PC-3 (cell line): ENCODE data around the gene ARHGAP12. TPM values are rescaled to one million over a fixed set of nuclear protein-coding genes. Genes with fewer than 3 reads are reported as not detected.

Source experiments
- ATAC-seq: fragments of 200-7000 bp; cut with Tn5 transposase; 2 replicates; pipeline ENCODE4 v1.9.1; 2020; ENCODE audit warnings: mild to moderate bottlenecking, moderate library complexity
- BruUV-seq: library from RNA; stranded (reverse); fragments of 400-500 nt; replicated peaks from 2 replicates; lab custom pipeline; 2021; lab: Mats Ljungman, UMichigan
- CTCF ChIA-PET: fragments of 300-600 bp; sonication (Branson Sonifier 250); formaldehyde crosslinking; loops from one replicate; lab custom pipeline; 2022; ENCODE audit warnings: antibody characterized with exemption; lab: Charles Lee
- POLR2A ChIA-PET: fragments of 300-600 bp; sonication (Branson Sonifier 250); formaldehyde crosslinking; loops from one replicate; lab custom pipeline; 2022; ENCODE audit warnings: antibody characterized with exemption; ENCODE audit not compliant: unreplicated experiment; lab: Charles Lee
- DNase-seq: peaks from one replicate; pipeline ENCODE4 v3.0.0-alpha.2; 2015
- H2AFZ ChIP-seq: fragments of 300-600 bp; sonication (generic); 2 replicates; pipeline ENCODE4 v1.6.0; 2016; ENCODE audit warnings: antibody characterized with exemption, low read length
- H3F3A ChIP-seq: fragments of 300-600 bp; sonication (generic); one replicate; pipeline ENCODE4 v1.6.0; 2017; ENCODE audit warnings: antibody characterized with exemption, low read length, control low read depth, mild to moderate bottlenecking; ENCODE audit not compliant: unreplicated experiment
- H3K27ac ChIP-seq: fragments of 300-600 bp; sonication (generic); 2 replicates; pipeline ENCODE4 v1.5.1; 2016; ENCODE audit warnings: mild to moderate bottlenecking, low read length
- H3K27me3 ChIP-seq: fragments of 300-600 bp; sonication (generic); 2 replicates; pipeline ENCODE4 v1.6.1; 2016; ENCODE audit warnings: low read length, mixed read lengths
- H3K36me3 ChIP-seq: fragments of 300-600 bp; sonication (generic); 2 replicates; pipeline ENCODE4 v1.6.1; 2016; ENCODE audit warnings: low read depth, mixed run types, low read length, mixed read lengths
- H3K4me1 ChIP-seq: fragments of 300-600 bp; sonication (generic); 2 replicates; pipeline ENCODE4 v1.5.1; 2016; ENCODE audit warnings: low read length; ENCODE audit not compliant: insufficient read depth
- H3K4me2 ChIP-seq: fragments of 300-600 bp; sonication (generic); 2 replicates; pipeline ENCODE4 v1.6.0; 2016; ENCODE audit warnings: low read length
- H3K4me3 ChIP-seq: fragments of 300-600 bp; sonication (generic); 2 replicates; pipeline ENCODE4 v1.5.1; 2016; ENCODE audit warnings: mild to moderate bottlenecking, low read length, mixed read lengths
- H3K79me2 ChIP-seq: fragments of 300-600 bp; sonication (generic); 2 replicates; pipeline ENCODE4 v1.6.1; 2017; ENCODE audit warnings: low read length, mixed read lengths
- H3K9ac ChIP-seq: fragments of 300-600 bp; sonication (generic); 2 replicates; pipeline ENCODE4 v1.6.0; 2016; ENCODE audit warnings: mild to moderate bottlenecking, low read length
- H3K9me2 ChIP-seq: fragments of 300-600 bp; sonication (generic); replicated peaks from 2 replicates; pipeline ENCODE4 v1.6.1; 2016; ENCODE audit warnings: mixed run types, low read length, mixed read lengths
- H3K9me3 ChIP-seq: fragments of 300-600 bp; sonication (generic); 2 replicates; pipeline ENCODE4 v1.6.1; 2016; ENCODE audit warnings: low read length, mixed read lengths
- H4K20me1 ChIP-seq: fragments of 300-600 bp; sonication (generic); 2 replicates; pipeline ENCODE4 v1.6.1; 2016; ENCODE audit warnings: low read length, mixed read lengths
- EZH2 ChIP-seq: fragments of 300-600 bp; sonication (generic); IDR thresholded peaks from one replicate; pipeline ENCODE4 v1.6.1; 2017; ENCODE audit warnings: antibody characterized with exemption, mild to moderate bottlenecking, low read length; ENCODE audit not compliant: unreplicated experiment
- EZH2phosphoT487 ChIP-seq: fragments of 300-600 bp; sonication (generic); IDR thresholded peaks from 2 replicates; pipeline ENCODE4 v1.6.1; 2018; ENCODE audit warnings: mild to moderate bottlenecking, antibody characterized with exemption, low read length, borderline replicate concordance
- intact Hi-C: fragments of 100-400 bp; cut with micrococcal nuclease; formaldehyde crosslinking; loops from 2 replicates; pipeline ENCODE4 v1.9.0; 2023
- total RNA-seq: library from RNA; depleted of rRNA; stranded (reverse); fragments of >200 nt; gene quantifications from 2 replicates; pipeline ENCODE4 v1.2.3, GENCODE V29; 2014
- TF ChIP-seq, protein P1 (sequence below): fragments of 300-600 bp; sonication (generic); conservative IDR thresholded peaks from 2 replicates; pipeline ENCODE4 v1.5.1; 2017; ENCODE audit warnings: antibody characterized with exemption, low read depth, mild to moderate bottlenecking, low read length

ARHGAP12 gene
- total RNA-seq, 1 experiment from 2014 or later = 16.6 TPM

GRCh38 chr10:31888442-31888841 lies 40.2 kb downstream of the ARHGAP12 start:
- Histone ChIP-seq H3F3A (no peaks in the 10 kb centered on the region), H3K36me3 (no peaks in the 10 kb centered on the region), H4K20me1 (no peaks in the 10 kb centered on the region), H3K4me1 (no peaks in the 10 kb centered on the region), H3K4me3 (no peak overlapping the region), H3K9ac (no peak overlapping the region), H3K9me2 (no peaks in the 10 kb centered on the region), H3K27ac (no peak overlapping the region), H3K79me2 (0 out of 2 replicates have a peak, but pooled peaks cover 18% of the 10 kb centered on the region), H3K9me3 (no peaks in the 10 kb centered on the region), H3K4me2 (no peak overlapping the region), H3K27me3 (no peaks in the 10 kb centered on the region), H2AFZ (no peak overlapping the region)
- TF ChIP-seq EZH2 (no peak), EZH2phosphoT487 (no peak)
- TF ChIP-seq, protein P1, sequence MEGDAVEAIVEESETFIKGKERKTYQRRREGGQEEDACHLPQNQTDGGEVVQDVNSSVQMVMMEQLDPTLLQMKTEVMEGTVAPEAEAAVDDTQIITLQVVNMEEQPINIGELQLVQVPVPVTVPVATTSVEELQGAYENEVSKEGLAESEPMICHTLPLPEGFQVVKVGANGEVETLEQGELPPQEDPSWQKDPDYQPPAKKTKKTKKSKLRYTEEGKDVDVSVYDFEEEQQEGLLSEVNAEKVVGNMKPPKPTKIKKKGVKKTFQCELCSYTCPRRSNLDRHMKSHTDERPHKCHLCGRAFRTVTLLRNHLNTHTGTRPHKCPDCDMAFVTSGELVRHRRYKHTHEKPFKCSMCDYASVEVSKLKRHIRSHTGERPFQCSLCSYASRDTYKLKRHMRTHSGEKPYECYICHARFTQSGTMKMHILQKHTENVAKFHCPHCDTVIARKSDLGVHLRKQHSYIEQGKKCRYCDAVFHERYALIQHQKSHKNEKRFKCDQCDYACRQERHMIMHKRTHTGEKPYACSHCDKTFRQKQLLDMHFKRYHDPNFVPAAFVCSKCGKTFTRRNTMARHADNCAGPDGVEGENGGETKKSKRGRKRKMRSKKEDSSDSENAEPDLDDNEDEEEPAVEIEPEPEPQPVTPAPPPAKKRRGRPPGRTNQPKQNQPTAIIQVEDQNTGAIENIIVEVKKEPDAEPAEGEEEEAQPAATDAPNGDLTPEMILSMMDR = no peak
- DNase-seq (no peak), ATAC-seq (no peak)
- intact Hi-C loops = no loop called here
- no TSS peak for BruUV-seq
- ChIA-PET POLR2A (no interaction called here), CTCF (no interaction called here)

GRCh38 chr10:31887850-31888249 lies 40.8 kb downstream of the ARHGAP12 start:
- BruUV-seq = no TSS peak
- no peaks in the 10 kb centered on the region for H3K9me2 ChIP-seq
- H3F3A ChIP-seq = no peaks in the 10 kb centered on the region
- H3K36me3 ChIP-seq = no peaks in the 10 kb centered on the region
- no peak for DNase-seq
- 0 out of 2 replicates have a peak, but pooled peaks cover 18% of the 10 kb centered on the region for H3K79me2 ChIP-seq
- no peak overlapping the region for H2AFZ ChIP-seq
- POLR2A ChIA-PET = no interaction called here
- CTCF ChIA-PET = no interaction called here
- no peaks in the 10 kb centered on the region for H3K4me1 ChIP-seq
- no peak overlapping the region for H3K4me2 ChIP-seq
- H3K27ac ChIP-seq = no peak overlapping the region
- H4K20me1 ChIP-seq = no peaks in the 10 kb centered on the region
- H3K9ac ChIP-seq = no peak overlapping the region
- ATAC-seq = no peak
- no peaks in the 10 kb centered on the region for H3K27me3 ChIP-seq
- TF ChIP-seq EZH2phosphoT487 (no peak), EZH2 (no peak)
- TF ChIP-seq, protein P1 = no peak
- H3K9me3 ChIP-seq = no peaks in the 10 kb centered on the region
- intact Hi-C loops = no loop called here
- H3K4me3 ChIP-seq = no peak overlapping the region

DNA sequence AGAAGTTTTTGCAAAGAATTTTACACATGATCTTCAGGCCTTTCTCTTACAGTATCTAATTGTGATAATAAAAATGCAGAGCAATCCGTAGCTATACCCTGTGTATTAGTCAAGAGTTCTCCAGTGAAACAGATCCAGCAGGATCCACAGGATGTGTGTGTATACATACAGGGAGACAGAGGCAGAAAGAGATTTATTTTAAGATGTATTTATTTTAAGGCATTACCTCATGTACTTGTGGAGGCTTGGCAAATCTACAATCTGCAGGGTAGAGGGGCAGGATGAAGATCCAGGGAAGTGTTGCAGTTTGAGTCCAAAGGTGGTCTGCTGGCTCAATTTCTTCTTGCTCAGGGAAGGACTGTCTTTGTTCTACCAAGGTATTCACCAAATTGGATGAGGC lies 41.7 kb downstream of the ARHGAP12 start:
- TF ChIP-seq EZH2phosphoT487 (no peak), EZH2 (no peak)
- TF ChIP-seq, protein P1 = no peak
- Histone ChIP-seq H3K9me3 (no peaks in the 10 kb centered on the region), H3K9me2 (no peaks in the 10 kb centered on the region), H3K4me1 (no peaks in the 10 kb centered on the region), H3K4me3 (no peak overlapping the region), H3K27ac (no peak overlapping the region), H3K79me2 (0 out of 2 replicates have a peak, but pooled peaks cover 18% of the 10 kb centered on the region), H4K20me1 (no peaks in the 10 kb centered on the region), H2AFZ (no peak overlapping the region), H3K9ac (no peak overlapping the region), H3K4me2 (no peak overlapping the region), H3F3A (no peaks in the 10 kb centered on the region), H3K27me3 (no peaks in the 10 kb centered on the region), H3K36me3 (no peaks in the 10 kb centered on the region)
- intact Hi-C loops = no loop called here
- BruUV-seq = no TSS peak
- ATAC-seq (no peak), DNase-seq (no peak)
- ChIA-PET CTCF (no interaction called here), POLR2A (no interaction called here)
